Stimulated activated naive CD4-positive, alpha-beta T cell treated with Interleukin-2 at 50 U/mL for 16 hours (primary cell): ENCODE measurements around the gene HPSE2.
"Not testable (repeated sequence)": the region's sequence is repeated elsewhere in the genome, so short reads cannot be mapped to it uniquely, and the experiment has no call there.

ENCODE experiments used
- DNase-seq: peaks from one replicate; lab custom pipeline; 2025; lab: John Stamatoyannopoulos, UW

Gene HPSE2

GRCh38 chr10:98556061-98556460 is 679.6 kb downstream of the HPSE2 start:
- DNase-seq = no peak

GRCh38 chr10:98555021-98555619 is 680.5 kb downstream of the HPSE2 start:
- DNase-seq = no peak

- not testable (repeated sequence) for DNase-seq
Observed at GRCh38 chr10:98541561-98541960, 694.1 kb downstream of the HPSE2 start.

- DNase-seq = no peak
Observed at GRCh38 chr10:98539578-98539977, 696.1 kb downstream of the HPSE2 start.

- DNase-seq = no peak
Observed at GRCh38 chr10:98538472-98538871, 697.2 kb downstream of the HPSE2 start.

GRCh38 chr10:98536551-98536950 is 699.1 kb downstream of the HPSE2 start:
- DNase-seq = no peak

GRCh38 chr10:98533746-98534445 is 701.8 kb downstream of the HPSE2 start:
- DNase-seq = no peak

GRCh38 chr10:98533241-98533640 is 702.4 kb downstream of the HPSE2 start:
- no peak for DNase-seq

GRCh38 chr10:98528805-98529183 is 706.9 kb downstream of the HPSE2 start:
- no peak for DNase-seq

- no peak for DNase-seq
Observed at GRCh38 chr10:98528166-98528804, 707.4 kb downstream of the HPSE2 start.

- no peak for DNase-seq
Observed at GRCh38 chr10:98525969-98526368, 709.7 kb downstream of the HPSE2 start.

GRCh38 chr10:98524124-98524523 is 711.5 kb downstream of the HPSE2 start:
- no peak for DNase-seq

- DNase-seq = no peak
Observed at GRCh38 chr10:98519841-98520240, 715.8 kb downstream of the HPSE2 start.

GRCh38 chr10:98517672-98518071 is 718.0 kb downstream of the HPSE2 start:
- no peak for DNase-seq

GRCh38 chr10:98516352-98516751 is 719.3 kb downstream of the HPSE2 start:
- no peak for DNase-seq

GRCh38 chr10:98513704-98514103 is 721.9 kb downstream of the HPSE2 start:
- no peak for DNase-seq

- no peak for DNase-seq
Observed at GRCh38 chr10:98511876-98512275, 723.8 kb downstream of the HPSE2 start.

GRCh38 chr10:98510412-98510995 is 725.1 kb downstream of the HPSE2 start:
- no peak for DNase-seq

GRCh38 chr10:98509745-98510144 is 725.9 kb downstream of the HPSE2 start:
- DNase-seq = no peak

GRCh38 chr10:98502535-98502934 is 733.1 kb downstream of the HPSE2 start:
- DNase-seq = not testable (repeated sequence)

- no peak for DNase-seq
Observed at GRCh38 chr10:98492763-98493162, 742.9 kb downstream of the HPSE2 start.

- no peak for DNase-seq
Observed at GRCh38 chr10:98489561-98490481, 745.8 kb downstream of the HPSE2 start.
